HG02943 (cell line): ENCODE data around the gene RBPMS2.

Experiments
- ATAC-seq: cut with Tn5 transposase; IDR thresholded peaks from one replicate; pipeline ENCODE4 v1.9.1; 2021; ENCODE audit warnings: mild to moderate bottlenecking, low read depth, moderate library complexity; ENCODE audit not compliant: unreplicated experiment

The RBPMS2 gene

GRCh38 chr15:64791401-64791800, 16.0 kb upstream of the RBPMS2 start:
- ATAC-seq: no peak

GRCh38 chr15:64783796-64784195, 8.4 kb upstream of the RBPMS2 start:
- ATAC-seq: no peak

- no peak for ATAC-seq
Measured at GRCh38 chr15:64782751-64783150, 7.4 kb upstream of the RBPMS2 start.

GRCh38 chr15:64781299-64781698, 5.9 kb upstream of the RBPMS2 start:
- ATAC-seq: no peak

- ATAC-seq: no peak
Measured at GRCh38 chr15:64780600-64781156, 5.3 kb upstream of the RBPMS2 start.

- ATAC-seq: no peak
Measured at GRCh38 chr15:64779630-64780029, 4.2 kb upstream of the RBPMS2 start.

GRCh38 chr15:64779024-64779423, 3.6 kb upstream of the RBPMS2 start:
- no peak for ATAC-seq

- no peak for ATAC-seq
Measured at GRCh38 chr15:64776402-64776786, 1.0 kb upstream of the RBPMS2 start.

- no peak for ATAC-seq
Measured at GRCh38 chr15:64774629-64775493, 528 bp downstream of the RBPMS2 start.

GRCh38 chr15:64774037-64774628, 1.3 kb downstream of the RBPMS2 start:
- ATAC-seq: no peak

GRCh38 chr15:64773606-64774005, 1.8 kb downstream of the RBPMS2 start:
- ATAC-seq: no peak

- no peak for ATAC-seq
Measured at GRCh38 chr15:64772964-64773363, 2.4 kb downstream of the RBPMS2 start.

- ATAC-seq: no peak
Measured at GRCh38 chr15:64772488-64772887, 2.9 kb downstream of the RBPMS2 start.

- no peak for ATAC-seq
Measured at GRCh38 chr15:64770626-64771025, 4.8 kb downstream of the RBPMS2 start.

GRCh38 chr15:64767203-64767602, 8.2 kb downstream of the RBPMS2 start:
- no peak for ATAC-seq

GRCh38 chr15:64766058-64766457, 9.3 kb downstream of the RBPMS2 start:
- ATAC-seq: no peak

GRCh38 chr15:64763874-64764273, 11.5 kb downstream of the RBPMS2 start:
- ATAC-seq: no peak

- ATAC-seq: no peak
Measured at GRCh38 chr15:64763462-64763861, 11.9 kb downstream of the RBPMS2 start.

- ATAC-seq: no peak
Measured at GRCh38 chr15:64763021-64763420, 12.4 kb downstream of the RBPMS2 start.

- no peak for ATAC-seq
Measured at GRCh38 chr15:64762546-64762945, 12.8 kb downstream of the RBPMS2 start.

GRCh38 chr15:64761156-64761555, 14.2 kb downstream of the RBPMS2 start:
- no peak for ATAC-seq

- ATAC-seq: no peak
Measured at GRCh38 chr15:64760056-64760455, 15.3 kb downstream of the RBPMS2 start.
